K562 (cell line): ENCODE results near the gene STX1B. TPM values are rescaled to one million over a fixed set of nuclear protein-coding genes. Genes with fewer than 3 reads are reported as not detected.
A peak's percentile ranks its signal among the peaks of the same experiment; 100 is the strongest.

Experiments used
- ARHGAP35 ChIP-seq: fragments of 450-650 bp; IDR thresholded peaks from 2 replicates; pipeline ENCODE4 v1.6.1; 2018; ENCODE audit not compliant: partially characterized antibody
- ARID2 ChIP-seq: fragments of 450-650 bp; IDR thresholded peaks from 2 replicates; pipeline ENCODE4 v1.6.1; 2017; ENCODE audit warnings: antibody characterized with exemption, mild to moderate bottlenecking
- BCLAF1 ChIP-seq, 2 experiments: fragments of 450-650 bp in 1 of 2; IDR thresholded peaks; 2 replicates each; pipeline ENCODE4 v1.6.1; 2011 to 2017; ENCODE audit warnings: low read depth in 2 of 2, antibody characterized with exemption in 1 of 2, borderline replicate concordance in 1 of 2, low read length in 1 of 2, mild to moderate bottlenecking in 1 of 2, mixed read lengths in 1 of 2; ENCODE audit not compliant: control insufficient read depth in 1 of 2
- CBFA2T2 ChIP-seq: fragments of 450-650 bp; conservative IDR thresholded peaks from 2 replicates; pipeline ENCODE4 v1.6.1; 2017; ENCODE audit warnings: mild to moderate bottlenecking
- EP400 ChIP-seq: fragments of 450-650 bp; IDR thresholded peaks from 2 replicates; pipeline ENCODE4 v1.6.1; 2017; ENCODE audit warnings: antibody characterized with exemption, mild to moderate bottlenecking, moderate library complexity
- HNRNPUL1 ChIP-seq: fragments of 200-400 bp; formaldehyde crosslinking; IDR thresholded peaks from 2 replicates; pipeline ENCODE4 v1.6.1; 2017; ENCODE audit warnings: low read length
- JUND ChIP-seq, 2 experiments: IDR thresholded peaks; 2 replicates in 1 of 2; 3 replicates in 1 of 2; pipeline ENCODE4 v1.6.1; 2011; ENCODE audit warnings: borderline replicate concordance in 2 of 2, low read depth in 2 of 2, low read length in 2 of 2, improper control_type of control experiment in 1 of 2, missing biosample characterization in 1 of 2, missing genetic modification characterization in 1 of 2, missing genetic modification reagents in 1 of 2
- MCM3 ChIP-seq: fragments of 450-650 bp; IDR thresholded peaks from 2 replicates; pipeline ENCODE4 v1.6.1; 2016
- MECOM ChIP-seq: fragments of 250-450 bp; sonication (Bioruptor Pico); IDR thresholded peaks from 2 replicates; pipeline ENCODE4 v1.8.0; 2022; ENCODE audit warnings: inconsistent platforms
- MIER1 ChIP-seq: fragments of 450-650 bp; IDR thresholded peaks from 2 replicates; pipeline ENCODE4 v1.6.1; 2016; ENCODE audit warnings: antibody characterized with exemption, mild to moderate bottlenecking, low read depth
- PTTG1 ChIP-seq: fragments of 450-650 bp; IDR thresholded peaks from 2 replicates; pipeline ENCODE4 v1.6.1; 2016; ENCODE audit warnings: low read depth, mild to moderate bottlenecking, missing genetic modification characterization, missing compliant biosample characterization
- RB1 ChIP-seq: fragments of 450-650 bp; IDR thresholded peaks from 2 replicates; pipeline ENCODE4 v1.6.1; 2017; ENCODE audit warnings: low read depth, mild to moderate bottlenecking
- RBM39 ChIP-seq: fragments of 200-400 bp; formaldehyde crosslinking; optimal IDR thresholded peaks from 2 replicates; pipeline ENCODE3; 2018; ENCODE audit warnings: low read depth, low read length
- ZFP1 ChIP-seq: fragments of 450-650 bp; formaldehyde crosslinking; IDR thresholded peaks from 2 replicates; pipeline ENCODE4 v1.4.0; 2020; ENCODE audit warnings: mild to moderate bottlenecking, mixed read lengths
- ZNF12 ChIP-seq: sonication (generic); formaldehyde crosslinking; IDR thresholded peaks from 2 replicates; pipeline ENCODE4 v1.4.0; 2020; ENCODE audit warnings: mild to moderate bottlenecking, missing genetic modification reagents
- ZNF239 ChIP-seq: fragments of 250-450 bp; sonication (Bioruptor Pico); IDR thresholded peaks from 2 replicates; pipeline ENCODE4 v1.4.0; 2020; ENCODE audit warnings: mild to moderate bottlenecking
- ZNF77 ChIP-seq: fragments of 250-450 bp; sonication (Bioruptor Pico); IDR thresholded peaks from 2 replicates; pipeline ENCODE4 v1.5.0; 2020
- polyA plus RNA-seq, 8 experiments: library from polyadenylated mRNA; depleted of rRNA in 4 of 8; stranded (reverse) in 5 of 8; unstranded in 3 of 8; fragments of >200 nt; fragmentation: Nextera tagmentation in 2 of 8; fragmentation: Illumina TruSeq in 1 of 8; extraction: Ambion mirVana in 2 of 8; extraction: Trizol in 1 of 8; gene quantifications; 2 replicates each; pipeline versions ENCODE4 v1.2.1 to v1.2.3, GENCODE V29; 2011 to 2014; ENCODE audit warnings: inconsistent platforms in 1 of 8, missing spikeins in 1 of 8
- total RNA-seq, 7 experiments: library from RNA; depleted of rRNA in 6 of 7; stranded (reverse); fragments of >200 nt in 6 of 7; fragmentation: Illumina TruSeq in 2 of 7; extraction: Trizol in 2 of 7; gene quantifications; 2 replicates each; pipeline versions ENCODE4 v1.2.1 to v1.2.3, GENCODE V29; 2011 to 2021; ENCODE audit warnings: low replicate concordance in 1 of 7
- TF ChIP-seq, protein P1 (sequence below): IDR thresholded peaks from 2 replicates; pipeline ENCODE4 v1.6.1; 2011; ENCODE audit warnings: borderline replicate concordance, low read depth, mild to moderate bottlenecking, moderate library complexity, low read length; ENCODE audit not compliant: insufficient read depth, poor library complexity, severe bottlenecking
- TF ChIP-seq, protein P2 (sequence below): fragments of 250-450 bp; sonication (Bioruptor Pico); IDR thresholded peaks from 2 replicates; pipeline ENCODE4 v1.9.0; 2021; ENCODE audit warnings: mild to moderate bottlenecking, inconsistent platforms
- TF ChIP-seq, protein P3 (sequence below): fragments of 450-650 bp; IDR thresholded peaks from 2 replicates; pipeline ENCODE4 v1.6.1; 2016

STX1B gene
- total and polyA plus RNA-seq, 9 of the 15 experiments (the other 6 are each of a cell fraction or from before 2014, with no cell fraction given) = 0.07 to 2.5 (median 0.86) TPM

GRCh38 chr16:30953511-30954124 lies 56.8 kb downstream of the STX1B start (continued):
- TF ChIP-seq CBFA2T2 (no peak), JUND (IDR thresholded peaks at IDR 0.05; ENCODE audit: borderline replicate concordance, low read depth, low read length) (no peak; the same call in 1 of the 2 replicates), JUND (tag; IDR thresholded peaks at IDR 0.05; ENCODE audit: borderline replicate concordance, low read depth, low read length) (peak; percentile 13; the same call in 1 of the 3 replicates), RBM39 (no peak), BCLAF1 (IDR thresholded peaks at IDR 0.05; ENCODE audit: borderline replicate concordance in 1 of 2, control insufficient read depth in 1 of 2, low read depth in 2 of 2, low read length in 1 of 2) (no peak), ZNF77 (CRISPR knock-in tag) (no peak), ZNF239 (no peak), MIER1 (no peak), ZNF12 (CRISPR knock-in tag) (no peak), ARID2 (no peak), RB1 (peak; percentile 28; the same call in 1 of the 2 replicates), HNRNPUL1 (no peak), ARHGAP35 (no peak), MECOM (no peak), MCM3 (no peak), EP400 (no peak), ZFP1 (CRISPR knock-in tag) (no peak), PTTG1 (tag) (no peak)
- TF ChIP-seq, protein P1, sequence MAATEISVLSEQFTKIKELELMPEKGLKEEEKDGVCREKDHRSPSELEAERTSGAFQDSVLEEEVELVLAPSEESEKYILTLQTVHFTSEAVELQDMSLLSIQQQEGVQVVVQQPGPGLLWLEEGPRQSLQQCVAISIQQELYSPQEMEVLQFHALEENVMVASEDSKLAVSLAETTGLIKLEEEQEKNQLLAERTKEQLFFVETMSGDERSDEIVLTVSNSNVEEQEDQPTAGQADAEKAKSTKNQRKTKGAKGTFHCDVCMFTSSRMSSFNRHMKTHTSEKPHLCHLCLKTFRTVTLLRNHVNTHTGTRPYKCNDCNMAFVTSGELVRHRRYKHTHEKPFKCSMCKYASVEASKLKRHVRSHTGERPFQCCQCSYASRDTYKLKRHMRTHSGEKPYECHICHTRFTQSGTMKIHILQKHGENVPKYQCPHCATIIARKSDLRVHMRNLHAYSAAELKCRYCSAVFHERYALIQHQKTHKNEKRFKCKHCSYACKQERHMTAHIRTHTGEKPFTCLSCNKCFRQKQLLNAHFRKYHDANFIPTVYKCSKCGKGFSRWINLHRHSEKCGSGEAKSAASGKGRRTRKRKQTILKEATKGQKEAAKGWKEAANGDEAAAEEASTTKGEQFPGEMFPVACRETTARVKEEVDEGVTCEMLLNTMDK = peak; percentile 73
- TF ChIP-seq, protein P2, sequence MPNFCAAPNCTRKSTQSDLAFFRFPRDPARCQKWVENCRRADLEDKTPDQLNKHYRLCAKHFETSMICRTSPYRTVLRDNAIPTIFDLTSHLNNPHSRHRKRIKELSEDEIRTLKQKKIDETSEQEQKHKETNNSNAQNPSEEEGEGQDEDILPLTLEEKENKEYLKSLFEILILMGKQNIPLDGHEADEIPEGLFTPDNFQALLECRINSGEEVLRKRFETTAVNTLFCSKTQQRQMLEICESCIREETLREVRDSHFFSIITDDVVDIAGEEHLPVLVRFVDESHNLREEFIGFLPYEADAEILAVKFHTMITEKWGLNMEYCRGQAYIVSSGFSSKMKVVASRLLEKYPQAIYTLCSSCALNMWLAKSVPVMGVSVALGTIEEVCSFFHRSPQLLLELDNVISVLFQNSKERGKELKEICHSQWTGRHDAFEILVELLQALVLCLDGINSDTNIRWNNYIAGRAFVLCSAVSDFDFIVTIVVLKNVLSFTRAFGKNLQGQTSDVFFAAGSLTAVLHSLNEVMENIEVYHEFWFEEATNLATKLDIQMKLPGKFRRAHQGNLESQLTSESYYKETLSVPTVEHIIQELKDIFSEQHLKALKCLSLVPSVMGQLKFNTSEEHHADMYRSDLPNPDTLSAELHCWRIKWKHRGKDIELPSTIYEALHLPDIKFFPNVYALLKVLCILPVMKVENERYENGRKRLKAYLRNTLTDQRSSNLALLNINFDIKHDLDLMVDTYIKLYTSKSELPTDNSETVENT (CRISPR knock-in tag) = no peak
- TF ChIP-seq, protein P3, sequence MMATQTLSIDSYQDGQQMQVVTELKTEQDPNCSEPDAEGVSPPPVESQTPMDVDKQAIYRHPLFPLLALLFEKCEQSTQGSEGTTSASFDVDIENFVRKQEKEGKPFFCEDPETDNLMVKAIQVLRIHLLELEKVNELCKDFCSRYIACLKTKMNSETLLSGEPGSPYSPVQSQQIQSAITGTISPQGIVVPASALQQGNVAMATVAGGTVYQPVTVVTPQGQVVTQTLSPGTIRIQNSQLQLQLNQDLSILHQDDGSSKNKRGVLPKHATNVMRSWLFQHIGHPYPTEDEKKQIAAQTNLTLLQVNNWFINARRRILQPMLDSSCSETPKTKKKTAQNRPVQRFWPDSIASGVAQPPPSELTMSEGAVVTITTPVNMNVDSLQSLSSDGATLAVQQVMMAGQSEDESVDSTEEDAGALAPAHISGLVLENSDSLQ = no peak
